GM18868 (cell line): Measurements from ENCODE around the gene IQCN.

Experiments
- ATAC-seq: cut with Tn5 transposase; IDR thresholded peaks from one replicate; pipeline ENCODE4 v1.9.1; 2021; ENCODE audit warnings: mild to moderate bottlenecking, moderate library complexity; ENCODE audit not compliant: unreplicated experiment

Gene IQCN

DNA sequence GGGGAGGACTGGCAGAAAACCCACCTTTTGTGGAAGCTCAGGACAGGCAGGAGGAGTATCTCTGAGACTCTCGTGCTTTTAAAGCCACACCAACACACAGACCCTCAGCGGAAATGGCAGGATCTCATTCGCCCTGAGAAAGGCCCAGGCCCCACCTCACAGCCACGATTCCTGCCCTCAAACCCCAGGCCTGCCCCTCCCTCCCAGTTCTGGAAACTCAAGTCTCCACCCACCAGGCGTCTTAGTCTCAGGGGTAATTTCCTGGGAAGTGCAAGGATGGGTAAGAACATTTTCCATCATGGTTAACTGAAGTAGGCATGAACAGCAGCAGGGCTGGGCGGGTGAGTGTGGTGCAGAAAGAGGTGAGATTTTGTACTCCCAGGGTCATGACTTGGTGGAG is 40.1 kb downstream of the IQCN start:
- ATAC-seq, result no peak

DNA sequence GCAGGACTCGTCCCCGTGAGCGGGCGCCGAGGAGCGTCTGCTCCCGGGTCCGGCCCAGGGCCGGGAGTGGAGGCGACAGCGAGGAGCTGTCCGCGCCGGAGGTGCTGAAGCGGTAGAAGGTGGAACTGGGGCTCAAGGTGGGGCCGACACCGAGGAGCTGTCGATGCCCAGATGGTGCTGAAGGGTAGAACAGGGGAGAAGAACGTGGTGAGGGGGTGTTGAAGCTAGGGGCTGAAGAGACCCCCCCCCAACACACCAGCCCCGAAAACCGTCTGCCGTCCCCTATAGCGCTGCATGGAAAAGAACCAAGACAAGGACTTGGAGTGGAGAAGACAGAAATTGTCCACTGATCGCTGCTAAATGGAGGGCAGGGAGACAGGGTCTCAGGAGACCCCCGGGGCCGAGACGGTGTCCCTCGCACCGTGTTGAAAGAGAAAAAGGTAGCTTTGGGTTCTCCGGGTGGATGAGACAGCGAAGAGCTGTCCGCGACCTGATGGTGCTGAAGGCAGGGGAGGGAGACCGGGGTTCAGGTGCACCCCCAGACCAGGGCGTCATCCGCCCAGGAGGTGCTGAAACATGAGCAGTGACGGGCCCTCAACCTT is 40.9 kb downstream of the IQCN start:
- no peak for ATAC-seq

DNA sequence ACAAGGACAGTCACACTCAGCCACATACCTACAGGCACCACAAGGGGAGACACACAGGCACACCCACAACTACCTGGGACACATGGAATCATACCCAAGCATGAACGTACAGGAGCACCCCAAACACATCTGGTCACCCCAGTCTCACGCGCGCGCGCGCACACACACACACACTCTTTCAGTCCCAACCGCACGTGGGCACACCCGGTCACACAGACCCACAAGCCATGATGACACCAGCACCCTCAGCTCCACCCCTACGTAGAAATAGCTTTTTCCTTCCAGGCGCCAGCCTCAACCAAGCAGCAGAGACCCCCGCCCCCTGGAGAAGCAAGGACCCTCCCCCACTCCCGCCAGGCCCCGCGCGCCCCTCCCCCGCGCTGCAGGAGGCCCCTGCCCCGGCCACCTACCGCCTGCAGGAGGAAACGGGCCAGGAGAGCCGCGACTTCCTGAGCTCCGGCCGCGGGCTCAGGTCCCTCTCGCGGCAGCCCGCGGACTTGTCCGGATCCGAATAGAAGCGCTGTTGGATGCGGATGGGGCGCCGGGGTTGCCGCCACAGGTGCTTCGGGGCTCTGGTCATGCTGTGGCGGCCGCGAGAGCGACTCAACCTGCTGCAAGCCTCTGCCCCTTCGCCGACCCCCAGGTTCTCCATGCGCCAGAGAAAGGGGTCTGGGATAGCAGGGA is 41.6 kb downstream of the IQCN start:
- no peak for ATAC-seq

- no peak for ATAC-seq
These were observed 42.5 kb downstream of the IQCN start for GRCh38 chr19:18231775-18232174.

DNA sequence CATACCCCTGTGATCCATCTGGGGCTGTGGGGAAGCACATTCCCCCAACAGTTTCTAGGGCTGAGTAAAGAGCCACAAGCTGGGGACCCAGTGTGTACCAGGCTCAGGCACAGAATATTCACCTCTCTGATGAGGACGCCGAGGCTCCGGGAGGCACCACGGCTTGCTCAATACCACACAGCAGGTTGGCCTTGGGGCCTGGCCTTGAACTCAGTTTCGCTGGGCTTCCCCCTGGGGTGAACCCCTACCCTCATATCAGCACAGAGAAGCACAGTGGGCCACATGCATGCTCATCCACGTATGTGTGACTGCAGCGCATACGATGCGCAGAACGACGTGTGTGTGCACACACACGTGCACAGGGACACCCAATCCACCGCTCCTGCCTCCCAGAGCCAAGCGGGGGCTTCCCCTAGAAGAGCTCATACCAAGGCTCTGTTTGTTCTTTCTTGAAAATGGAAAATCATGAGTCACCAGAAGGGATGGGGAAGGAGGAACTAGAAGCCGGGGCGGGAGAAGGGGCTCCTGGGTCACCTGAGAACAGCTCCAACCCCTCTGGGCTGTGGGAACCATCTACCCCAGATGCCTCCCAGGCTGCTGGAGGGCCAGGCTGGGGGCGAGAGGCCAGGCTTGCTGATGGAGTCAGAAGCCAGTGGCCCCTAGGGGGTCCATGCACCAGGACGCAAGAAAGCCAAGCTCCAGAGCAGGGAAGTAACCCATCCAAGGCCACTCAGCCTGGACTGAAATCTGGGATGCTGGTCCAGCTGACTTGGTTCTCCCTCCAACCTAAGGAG is 43.1 kb downstream of the IQCN start:
- no peak for ATAC-seq

- no peak for ATAC-seq
These were observed 44.3 kb downstream of the IQCN start for GRCh38 chr19:18229915-18230314.

- ATAC-seq, result no peak
These were observed 44.8 kb downstream of the IQCN start for GRCh38 chr19:18229474-18229873.

- no peak for ATAC-seq
These were observed 46.4 kb downstream of the IQCN start for GRCh38 chr19:18227781-18228271.

DNA sequence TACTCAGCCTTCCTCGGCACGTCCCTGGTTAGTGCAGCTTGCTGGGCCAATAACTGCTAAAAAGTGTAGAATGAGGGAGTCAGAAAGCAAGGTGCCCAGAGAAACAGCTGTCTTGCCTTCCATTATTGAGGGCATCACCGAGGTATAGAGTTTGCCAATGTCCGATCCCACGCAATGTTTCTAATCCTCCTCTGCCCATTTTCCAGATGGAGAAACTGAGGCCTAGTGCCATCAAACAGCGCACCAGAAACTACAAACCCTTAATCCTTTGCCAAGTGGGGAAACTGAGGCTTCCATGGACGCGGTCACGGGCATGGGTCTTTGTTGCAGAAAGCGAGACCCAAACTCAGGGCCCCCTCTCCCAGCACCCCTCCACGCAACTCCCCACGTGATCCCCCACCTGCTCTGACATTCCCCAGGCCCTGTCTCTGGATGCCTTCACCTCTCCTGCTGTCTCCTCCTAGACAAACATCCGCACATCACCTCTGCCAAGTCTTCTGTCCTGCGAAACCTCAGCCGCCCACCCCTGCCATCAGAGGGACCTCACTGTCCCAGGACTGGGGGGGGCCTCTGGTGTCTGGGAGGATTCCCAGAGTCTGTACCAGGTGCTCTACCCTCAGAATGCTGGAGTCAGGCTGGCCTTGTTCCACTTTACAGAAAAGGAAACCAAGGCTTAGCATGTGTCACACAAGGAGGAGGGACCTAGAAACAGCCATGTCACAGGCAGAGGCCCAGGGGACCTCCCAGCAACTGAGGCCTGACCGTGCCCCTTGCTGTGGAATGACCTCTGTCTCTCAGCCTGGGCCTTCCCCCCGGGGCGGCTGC is 47.1 kb downstream of the IQCN start:
- no peak for ATAC-seq

DNA sequence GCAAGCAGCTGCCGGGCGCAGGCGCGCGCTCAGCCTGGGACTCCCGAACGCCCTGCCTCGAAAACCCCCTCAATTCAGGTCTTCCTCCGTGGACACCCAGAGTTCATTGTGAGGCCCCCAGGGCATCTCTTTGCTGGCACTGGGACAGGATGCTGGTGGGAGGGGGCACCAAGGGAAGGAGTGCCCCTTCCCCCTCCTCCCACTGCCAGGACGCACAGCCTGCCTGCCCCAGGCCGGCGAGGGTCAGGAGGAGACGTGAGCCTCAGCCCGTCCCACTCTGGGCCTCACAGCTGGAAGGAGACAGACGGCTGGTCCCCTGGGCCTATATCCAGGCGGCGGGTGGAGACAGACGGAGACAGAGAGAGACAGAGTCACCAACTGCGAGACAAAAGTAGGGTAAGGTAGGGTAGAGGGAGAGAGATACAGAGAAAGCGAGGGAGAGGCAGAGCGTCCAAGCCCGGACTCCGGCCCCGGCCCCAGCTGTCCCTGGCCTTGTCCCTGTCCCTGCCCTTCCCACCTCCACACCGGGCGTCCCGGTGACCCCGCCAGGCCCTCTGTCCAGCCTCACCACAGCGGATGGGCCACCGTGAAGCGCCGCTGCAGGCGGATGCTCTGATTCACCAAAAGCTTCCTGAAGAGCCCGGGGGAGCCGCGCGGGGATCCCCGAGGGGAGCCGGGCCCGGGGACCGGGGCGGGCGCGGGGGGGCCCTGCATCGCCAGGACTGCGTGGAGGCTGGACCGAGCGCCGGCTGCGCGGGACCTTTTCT is 48.4 kb downstream of the IQCN start, which contains the start of gene PDE4C:
TSS of gene PDE4C (minus strand) at position 737 of the 767 bp plus-strand sequence. CDS start at position 714, 23 bp downstream.
- ATAC-seq, result no peak

- ATAC-seq, result no peak
These were observed 48.9 kb downstream of the IQCN start for GRCh38 chr19:18225355-18225701.

DNA sequence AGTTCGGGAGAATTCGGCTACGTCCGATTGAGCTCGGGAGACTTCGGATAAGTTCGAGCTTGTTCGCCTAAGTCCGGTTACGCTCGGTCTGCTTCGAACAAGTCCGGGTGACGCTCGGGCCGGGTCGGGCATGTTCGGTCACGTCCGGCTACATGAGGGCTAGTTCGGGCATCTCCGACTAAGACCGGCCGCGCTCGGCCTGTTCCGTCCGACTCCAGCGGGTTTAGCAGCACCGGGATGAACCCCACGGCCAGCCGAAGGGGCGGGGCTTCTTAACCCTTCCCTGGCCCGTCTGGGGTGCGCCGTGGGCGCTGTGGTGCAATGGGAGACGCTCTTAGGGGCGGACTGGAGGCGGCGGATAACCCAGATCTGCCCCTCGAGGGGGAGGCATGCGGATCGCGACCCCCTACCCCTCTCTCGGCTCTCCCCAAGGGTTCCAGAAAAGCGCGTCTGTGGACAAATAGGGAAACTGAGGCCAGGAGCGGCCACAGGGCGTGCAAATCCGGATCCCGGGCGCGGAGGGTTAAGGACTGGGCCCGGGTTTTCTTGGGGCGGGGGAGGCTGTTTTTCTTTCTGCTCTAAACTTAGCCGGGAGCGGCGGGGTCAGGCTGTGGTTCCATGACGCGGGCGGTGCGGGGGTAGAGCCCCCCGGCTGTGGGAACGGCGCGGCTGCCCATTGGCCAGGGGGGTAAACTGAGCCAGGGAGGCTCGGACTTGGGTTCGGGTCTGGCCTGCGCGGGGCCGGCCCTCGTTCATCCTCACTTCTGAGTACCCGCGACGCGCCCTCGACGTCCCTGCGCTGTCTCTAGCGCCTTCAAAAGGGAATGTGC is 49.5 kb downstream of the IQCN start:
- ATAC-seq, result peak; percentile 94

- ATAC-seq, result no peak
These were observed 50.3 kb downstream of the IQCN start for GRCh38 chr19:18223860-18224524.

DNA sequence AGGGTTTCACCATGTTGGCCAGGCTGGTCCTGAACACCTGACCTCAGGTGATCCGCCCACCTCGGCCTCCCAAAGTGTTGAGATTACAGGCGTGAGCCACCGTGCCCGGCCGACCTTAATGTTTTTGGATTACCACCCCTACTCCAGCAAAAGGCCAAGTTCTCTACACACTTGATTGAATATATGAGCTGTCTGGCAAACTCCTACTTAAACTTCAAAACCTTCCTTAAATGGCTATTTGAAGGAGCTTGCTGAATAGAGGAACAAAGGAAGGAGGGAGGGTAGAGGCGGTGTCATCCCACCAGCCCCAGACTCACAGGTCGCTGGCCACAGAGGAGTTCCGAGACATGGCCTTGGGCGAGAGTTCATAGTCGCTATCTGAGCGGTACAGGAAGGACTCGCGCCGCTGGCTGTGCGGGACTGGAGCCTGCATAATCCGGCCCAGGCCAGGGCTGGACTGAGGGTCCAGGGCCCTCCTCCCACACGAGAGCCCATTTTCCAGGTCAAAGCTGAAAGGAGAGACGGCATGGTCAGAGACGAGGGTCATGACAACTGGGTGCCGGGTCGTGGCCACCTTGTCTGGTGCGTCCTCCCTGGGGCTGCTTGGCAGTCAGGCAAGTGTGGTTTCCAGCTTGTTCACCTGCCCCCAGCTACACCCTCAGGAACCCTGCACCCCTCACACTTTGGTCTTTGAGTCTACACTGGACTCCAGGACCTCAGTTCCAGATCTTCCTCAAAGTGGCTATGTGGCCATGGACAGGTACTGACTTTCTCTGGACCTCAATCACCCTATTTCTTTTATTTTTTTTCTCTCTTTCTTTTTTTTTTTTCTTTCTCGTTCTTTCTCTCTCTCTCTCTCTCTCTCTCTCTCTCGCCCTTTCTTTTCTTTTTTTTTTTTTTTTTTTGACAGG is 52.2 kb downstream of the IQCN start:
- ATAC-seq, result no peak

GRCh38 chr19:18220632-18221275 is 53.5 kb downstream of the IQCN start:
- ATAC-seq, result no peak

DNA sequence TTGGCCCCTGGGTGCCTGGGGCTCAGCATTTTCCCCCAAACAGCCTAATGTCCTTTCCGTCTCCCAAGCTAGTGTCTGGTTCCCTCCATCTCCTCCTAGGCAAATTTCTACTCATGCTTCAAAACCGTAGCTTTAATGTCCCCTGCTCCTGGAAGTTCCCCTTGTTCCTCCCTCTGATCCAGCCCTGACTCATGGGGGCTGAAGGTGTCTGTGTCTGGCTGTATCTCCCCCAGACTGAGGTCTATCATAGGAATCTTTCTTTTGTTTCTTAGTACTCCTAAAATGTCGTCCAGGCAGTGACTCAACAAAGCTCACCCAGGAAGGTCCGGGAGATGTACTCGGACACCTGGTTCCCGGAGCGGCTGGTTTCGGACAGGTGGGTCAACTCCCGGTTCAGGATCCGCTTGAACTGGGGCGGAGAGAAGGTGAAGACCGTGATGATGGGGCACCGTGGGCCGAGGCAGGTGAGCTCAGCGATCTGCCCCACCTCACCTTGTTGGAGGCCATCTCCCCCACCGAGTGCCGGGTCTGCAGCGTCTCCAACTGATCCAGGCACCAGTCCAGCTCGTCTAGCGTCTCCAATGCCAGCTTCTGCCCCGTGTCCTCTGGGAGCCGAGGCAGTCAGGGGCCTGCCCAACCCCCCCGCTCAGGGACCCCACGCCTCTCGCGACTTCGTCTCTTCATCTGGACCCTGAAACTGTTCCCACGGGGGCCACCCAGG is 54.2 kb downstream of the IQCN start:
- ATAC-seq, result no peak

DNA sequence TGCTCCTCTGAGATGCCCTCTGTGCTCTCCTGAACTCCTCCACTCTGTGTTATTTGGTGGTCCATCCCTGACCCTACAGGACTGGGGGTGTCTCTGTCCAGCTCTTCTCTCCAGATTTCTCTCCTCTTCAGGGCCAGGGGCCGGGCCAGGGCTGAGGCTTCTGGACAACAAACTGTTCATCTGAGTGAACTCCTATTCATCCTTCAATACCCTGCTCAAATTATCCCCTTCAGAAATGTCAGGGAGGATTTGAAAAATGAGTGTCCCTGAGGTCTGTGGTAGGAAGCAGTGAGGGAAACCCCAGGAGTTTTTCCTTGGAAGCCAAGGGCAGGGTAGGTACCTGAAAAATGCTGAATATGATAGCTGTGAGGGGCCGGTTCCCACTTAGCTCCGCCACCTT is 55.7 kb downstream of the IQCN start:
- no peak for ATAC-seq
